OCI-LY1 (cell line): ENCODE results near the gene ZAP70.

Source experiments
- EZH2 ChIP-seq: fragments of 200-600 bp; sonication (generic), shearing (Covaris generic); IDR thresholded peaks from 2 replicates; pipeline ENCODE4 v1.8.0; 2017; ENCODE audit warnings: borderline replicate concordance, mixed run types, mild to moderate bottlenecking, antibody characterized with exemption, low read length, moderate library complexity, mixed read lengths
- TF ChIP-seq, protein P1 (sequence below): fragments of 200-600 bp; sonication (generic), shearing (Covaris generic); IDR thresholded peaks from 2 replicates; pipeline ENCODE4 v1.5.1; 2017; ENCODE audit warnings: mild to moderate bottlenecking, antibody characterized with exemption, low read length, moderate library complexity, mixed read lengths

DNA sequence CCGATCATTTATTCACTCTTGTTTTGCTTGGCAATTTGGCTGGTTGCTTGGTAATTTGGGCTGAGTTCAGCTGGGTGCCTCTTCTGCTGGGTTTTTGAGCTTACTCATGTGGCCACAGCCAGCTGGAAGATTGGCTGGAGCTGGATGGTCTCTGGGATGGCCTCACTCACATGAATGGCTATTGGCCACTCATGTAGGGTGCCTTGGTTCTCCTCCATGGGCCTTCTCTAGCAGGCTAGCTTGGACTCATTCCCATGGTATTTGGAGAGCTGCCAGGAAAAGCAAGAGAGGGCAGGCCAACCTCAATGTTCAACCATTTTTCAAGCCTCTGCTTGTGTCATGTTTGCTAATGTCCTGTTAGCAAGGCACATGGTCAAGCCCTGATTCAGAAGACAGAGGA is 16.9 kb downstream of the ZAP70 start:
- TF ChIP-seq, protein P1, sequence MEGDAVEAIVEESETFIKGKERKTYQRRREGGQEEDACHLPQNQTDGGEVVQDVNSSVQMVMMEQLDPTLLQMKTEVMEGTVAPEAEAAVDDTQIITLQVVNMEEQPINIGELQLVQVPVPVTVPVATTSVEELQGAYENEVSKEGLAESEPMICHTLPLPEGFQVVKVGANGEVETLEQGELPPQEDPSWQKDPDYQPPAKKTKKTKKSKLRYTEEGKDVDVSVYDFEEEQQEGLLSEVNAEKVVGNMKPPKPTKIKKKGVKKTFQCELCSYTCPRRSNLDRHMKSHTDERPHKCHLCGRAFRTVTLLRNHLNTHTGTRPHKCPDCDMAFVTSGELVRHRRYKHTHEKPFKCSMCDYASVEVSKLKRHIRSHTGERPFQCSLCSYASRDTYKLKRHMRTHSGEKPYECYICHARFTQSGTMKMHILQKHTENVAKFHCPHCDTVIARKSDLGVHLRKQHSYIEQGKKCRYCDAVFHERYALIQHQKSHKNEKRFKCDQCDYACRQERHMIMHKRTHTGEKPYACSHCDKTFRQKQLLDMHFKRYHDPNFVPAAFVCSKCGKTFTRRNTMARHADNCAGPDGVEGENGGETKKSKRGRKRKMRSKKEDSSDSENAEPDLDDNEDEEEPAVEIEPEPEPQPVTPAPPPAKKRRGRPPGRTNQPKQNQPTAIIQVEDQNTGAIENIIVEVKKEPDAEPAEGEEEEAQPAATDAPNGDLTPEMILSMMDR, result no peak
- no peak for TF ChIP-seq EZH2
